ENCODE data around the gene PXDN.

PXDN gene

DNA sequence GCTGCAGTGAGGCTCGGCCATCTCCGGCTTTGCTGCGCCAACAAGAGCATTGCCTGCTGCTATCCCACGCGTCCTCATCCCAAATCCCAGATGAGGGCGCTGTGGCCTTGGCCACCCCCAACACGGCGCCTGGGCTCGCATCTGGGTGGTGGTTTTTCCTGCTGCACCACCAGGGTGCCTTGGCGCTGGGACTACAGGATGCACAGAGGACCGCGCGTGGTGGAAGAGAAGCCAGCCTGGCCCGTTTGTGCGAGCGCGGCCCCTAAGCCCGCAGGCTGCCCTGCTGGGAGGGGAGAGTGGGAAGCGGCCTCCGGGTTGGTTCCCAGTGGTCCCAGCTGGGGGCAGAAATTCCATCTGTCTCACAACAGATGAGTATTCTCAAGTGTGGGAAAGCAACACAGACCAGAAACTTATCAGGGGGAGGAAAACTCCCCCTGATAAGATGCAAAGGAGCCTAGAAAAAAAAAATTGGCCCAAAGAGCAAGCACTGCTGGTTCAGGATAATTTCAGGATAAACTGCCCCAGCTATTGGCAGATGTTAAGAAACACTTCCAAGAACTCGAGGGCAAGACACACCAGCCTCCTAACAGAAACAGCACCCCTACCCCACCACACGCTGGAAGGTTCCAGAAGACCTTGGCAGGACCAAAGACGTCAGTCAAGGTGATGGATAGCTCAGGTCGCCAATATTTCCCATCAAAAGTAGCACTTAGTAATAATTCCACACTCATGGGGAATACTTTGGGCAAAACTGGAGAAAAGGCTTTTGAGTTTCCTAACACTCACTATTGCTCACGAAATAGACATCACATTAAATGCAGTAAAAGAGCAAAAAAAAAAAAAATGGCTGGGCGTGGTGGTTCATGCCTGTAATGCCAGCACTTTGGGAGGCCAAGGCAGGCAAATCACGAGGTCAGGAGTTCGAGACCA is 152.1 kb downstream of the PXDN start:
- DNase-seq: no peak

DNA sequence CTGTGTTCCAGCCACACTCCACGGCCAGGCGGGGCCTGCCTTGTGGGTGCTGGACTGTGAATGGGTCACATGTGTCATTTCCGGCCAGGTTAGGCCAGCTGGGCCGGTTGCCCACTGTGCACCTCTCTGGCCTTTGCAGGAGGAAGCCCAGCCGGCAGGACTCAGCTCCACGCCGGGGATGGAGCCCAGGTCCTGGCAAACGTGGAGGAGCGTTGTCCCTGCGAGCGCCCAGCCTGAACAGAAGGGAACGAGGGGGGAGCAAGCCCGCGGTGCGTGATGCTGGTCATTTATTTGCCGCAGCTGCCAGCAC is 152.9 kb downstream of the PXDN start:
- no peak for DNase-seq

DNA sequence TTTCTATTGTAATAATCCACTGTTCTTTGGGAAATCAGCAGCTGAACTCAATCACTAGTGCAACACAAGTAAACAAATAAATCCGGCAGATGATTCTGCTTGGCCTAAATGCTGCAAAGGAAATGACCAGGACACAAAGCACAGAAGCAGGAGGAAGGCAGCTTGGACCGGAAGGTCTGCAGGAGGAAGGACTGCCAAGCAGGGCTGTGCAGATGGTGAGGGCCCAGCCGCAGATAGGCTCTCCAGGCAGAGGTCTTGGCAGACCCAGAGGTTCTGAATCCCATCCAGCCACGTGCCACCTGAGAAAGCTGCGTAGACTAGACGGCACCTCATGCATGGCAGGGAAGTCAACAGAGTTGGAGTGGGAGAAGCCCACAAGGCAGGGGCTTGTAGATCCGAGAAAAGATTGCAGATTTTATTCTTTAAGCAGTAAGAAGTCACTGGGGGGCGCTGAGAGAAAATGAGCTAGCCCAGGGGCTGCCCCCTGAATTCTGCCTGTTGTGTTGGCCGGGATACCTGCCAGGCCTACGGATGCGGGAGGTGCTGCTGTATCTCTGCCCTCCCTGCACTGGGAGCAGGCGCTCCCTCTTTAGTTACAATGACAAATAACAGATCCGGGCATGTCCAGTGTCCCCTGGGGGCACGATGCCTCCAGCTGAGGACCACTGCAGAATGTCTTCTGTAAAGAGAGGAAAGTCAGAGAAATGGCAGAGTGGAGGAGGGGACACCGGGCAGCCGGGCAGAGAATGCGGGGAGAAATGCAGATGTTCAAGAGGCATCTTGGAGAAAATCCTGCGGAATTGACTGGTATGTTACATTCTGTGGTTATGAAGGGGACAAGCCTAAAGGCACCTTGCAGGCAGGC is 153.5 kb downstream of the PXDN start:
- no peak for DNase-seq

DNA sequence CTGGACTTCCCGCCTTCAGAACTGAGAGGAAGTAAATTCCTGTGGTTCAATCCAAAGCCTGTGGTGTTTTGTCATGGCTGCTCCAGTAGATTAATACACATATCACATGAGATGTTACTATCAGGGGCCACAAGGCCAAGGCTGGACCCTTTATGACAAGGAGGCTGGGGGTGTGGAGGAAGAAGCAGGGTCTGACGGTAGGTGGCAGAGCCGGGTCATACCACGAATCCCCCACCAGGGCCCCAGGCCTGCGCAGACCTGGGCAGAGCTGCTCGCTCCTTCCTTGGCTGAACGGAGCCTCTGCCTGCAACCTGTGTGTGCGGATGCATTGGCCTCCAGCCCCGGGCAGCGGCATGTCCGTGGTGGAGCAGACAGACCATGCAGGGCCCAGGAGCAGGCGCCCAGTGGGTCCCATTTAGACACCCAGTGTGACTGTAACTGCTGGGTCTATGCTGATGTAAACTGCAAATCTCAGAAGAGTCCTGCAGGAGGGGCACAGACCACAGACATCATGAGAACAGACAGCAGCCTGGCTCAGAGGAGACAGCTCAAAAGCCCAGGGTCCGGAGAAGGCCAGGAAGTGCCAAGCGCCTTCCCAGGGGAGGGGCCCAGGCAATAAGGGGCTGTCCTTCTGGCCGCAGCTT is 155.2 kb downstream of the PXDN start:
- DNase-seq: no peak

DNA sequence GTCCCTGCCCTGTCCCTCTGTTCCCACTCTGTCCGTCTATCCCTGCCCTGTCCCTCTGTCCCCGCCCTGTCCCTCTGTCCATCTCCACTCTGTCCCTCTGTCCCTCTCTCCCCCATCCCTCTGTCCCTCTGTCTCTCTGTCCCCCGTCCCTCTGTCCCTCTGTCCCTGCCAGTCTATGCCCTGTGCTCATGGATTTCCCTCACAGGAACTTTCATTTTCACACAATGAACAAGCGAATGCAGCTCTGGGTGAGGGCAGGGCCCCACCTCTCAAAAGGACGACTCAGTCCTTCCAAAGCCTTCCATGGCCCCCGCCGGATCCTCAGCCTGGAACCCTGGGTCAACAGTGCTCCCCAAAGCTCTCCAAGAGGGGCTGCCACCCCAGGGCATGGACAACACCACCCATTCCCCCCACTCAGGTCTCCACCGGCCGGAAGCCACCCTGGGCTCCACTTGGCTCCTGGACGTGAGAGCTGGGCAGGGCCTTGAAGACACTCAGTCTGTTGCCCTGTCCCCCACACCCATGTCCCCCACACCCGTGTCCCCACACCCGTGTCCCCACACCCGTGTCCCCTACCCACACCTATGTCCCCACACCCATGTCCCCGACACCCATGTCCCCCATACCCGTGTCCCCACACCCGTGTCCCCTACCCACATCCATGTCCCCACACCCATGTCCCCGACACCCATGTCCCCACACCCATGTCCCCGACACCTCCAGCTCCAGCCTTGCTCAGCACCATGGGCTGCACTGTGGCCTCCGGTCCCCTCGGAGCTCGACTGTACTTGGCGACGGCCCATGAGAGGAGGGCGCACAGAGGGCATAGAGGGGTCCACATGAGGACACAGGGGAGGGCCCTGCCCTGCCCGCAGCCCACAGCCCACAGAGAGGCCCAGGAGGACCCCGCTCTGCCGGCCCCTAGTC is 156.0 kb downstream of the PXDN start:
- DNase-seq: no peak

DNA sequence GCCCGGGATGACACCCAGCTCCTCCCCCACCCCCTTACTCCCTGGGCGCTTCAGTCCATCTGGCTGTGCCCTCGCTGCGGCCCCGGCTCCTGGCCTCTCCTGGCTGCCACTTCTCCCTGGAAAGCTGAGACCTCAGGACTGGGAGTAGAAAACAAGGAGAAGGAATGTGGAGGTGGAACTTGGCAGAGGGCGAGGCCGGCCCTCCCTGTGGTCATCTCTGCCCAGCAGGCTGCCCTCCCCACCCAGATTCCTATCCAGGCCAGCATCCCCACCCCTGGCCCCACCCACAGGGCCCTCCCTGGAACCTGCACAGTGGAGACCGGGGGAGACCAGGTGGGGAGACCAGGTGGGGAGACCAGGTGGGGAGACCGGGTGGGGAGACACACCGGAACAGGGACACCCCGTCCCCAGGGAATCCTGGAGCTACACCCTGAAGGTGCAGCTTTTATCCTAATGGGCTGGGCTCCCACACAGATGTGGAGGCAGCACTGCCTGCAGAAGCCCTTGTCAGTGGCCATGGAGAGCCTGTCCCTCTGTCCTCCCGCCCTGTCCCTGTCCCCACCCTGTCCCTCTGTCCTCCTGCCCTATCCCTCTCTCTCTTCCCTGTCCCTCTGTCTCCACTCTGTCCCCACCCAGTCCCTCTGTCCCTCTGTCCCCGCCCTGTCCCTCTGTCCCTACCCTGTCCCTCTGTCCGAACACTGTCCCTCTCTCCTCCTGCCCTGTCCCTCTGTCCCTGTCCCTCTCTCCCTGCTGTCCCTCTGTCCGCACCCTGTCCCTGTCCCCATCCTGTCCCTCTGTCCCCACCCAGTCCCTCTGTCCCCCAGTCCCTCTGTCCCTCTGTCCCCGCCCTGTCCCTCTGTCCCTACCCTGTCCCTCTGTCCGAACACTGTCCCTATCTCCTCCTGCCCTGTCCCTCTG is 157.1 kb downstream of the PXDN start:
- no peak for DNase-seq

DNA sequence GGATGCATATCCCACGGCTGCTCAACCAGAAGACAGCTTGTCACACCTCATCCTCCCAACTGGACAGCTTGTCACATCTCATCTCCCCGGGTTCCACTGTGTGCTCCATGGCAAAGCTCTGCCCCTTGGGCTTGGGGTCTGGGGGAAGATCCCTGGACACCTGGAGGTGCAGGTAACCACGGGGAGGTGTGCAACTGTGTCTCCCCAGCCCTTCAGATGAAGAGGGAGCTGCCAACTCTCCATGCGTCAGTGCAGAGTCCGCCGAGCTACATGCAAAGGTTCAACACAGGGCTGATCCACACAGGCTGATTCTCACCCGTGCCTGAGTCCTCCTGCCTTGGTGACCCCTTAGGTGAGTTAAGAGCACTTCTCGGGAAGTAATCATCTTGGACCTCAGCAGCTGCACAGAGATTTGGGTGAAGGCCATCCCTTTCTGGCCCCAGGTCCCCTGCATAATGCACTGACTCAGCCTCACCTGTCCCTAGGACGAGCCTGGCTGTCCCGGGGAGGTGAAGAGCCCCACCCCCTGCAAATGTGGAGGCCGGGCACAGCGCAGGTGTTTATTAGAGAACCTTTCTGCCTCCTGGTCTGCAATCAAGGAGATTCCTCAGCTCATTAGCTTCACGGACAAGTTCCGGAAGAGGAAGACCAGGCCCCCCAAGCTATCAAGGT is 157.9 kb downstream of the PXDN start:
- DNase-seq: no peak

DNA sequence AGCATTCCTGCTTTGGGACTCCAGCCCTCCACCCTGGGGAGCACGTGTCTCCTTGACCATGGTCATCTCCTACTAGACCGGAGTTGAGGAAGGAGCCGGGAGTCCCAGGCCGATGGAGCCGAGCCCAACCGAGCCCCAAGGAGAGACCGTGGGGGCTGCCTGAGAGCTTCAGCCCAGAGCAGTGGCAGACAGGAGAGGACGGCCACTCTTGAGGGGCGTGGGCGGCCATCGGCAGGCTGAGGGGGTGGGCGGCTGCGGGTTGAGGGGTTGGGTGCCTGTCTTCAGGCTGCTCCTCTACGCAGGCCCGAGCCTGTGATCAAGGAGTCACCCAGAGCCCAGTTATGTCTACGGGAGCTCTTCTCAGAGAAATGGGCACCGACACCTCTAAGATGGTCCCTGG is 158.7 kb downstream of the PXDN start:
- no peak for DNase-seq

DNA sequence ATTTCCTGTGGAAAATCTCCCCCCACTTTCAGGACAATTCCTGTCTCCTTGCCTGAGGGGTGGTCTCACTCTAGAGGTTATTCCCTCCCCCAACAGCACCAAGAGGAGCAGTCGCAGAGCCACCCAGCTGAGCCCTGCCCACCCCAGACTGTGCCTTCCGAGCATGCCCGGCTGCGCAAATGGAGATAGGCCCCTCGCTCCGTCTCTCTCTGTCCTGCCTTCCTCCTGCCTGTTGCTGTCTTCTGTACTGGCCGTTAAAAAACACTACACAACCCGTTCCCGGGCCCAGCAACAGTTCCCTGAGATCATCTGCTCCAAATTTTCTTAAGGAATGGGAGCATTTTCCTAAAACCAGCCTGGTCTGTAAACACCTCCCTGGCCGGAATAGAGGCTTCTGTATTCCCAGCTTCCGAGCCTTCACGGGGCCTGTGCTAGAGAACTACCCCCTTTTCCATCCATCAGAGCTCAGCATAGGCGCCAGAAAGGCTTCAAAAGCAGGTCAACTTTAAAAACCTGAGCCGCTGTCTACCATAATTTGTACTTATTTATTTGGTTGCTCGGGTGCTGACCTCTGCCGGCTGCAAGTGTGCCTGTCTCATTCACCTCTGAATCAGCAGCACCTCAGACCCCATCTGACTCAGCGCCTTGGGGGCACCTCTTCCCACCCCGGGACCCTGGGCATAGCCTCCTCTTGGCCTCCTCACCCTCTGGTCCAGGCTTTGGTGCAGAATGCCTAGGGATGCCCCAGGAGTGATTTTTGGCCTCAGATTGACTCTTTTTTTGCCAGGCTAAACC is 159.4 kb downstream of the PXDN start:
- DNase-seq: no peak

DNA sequence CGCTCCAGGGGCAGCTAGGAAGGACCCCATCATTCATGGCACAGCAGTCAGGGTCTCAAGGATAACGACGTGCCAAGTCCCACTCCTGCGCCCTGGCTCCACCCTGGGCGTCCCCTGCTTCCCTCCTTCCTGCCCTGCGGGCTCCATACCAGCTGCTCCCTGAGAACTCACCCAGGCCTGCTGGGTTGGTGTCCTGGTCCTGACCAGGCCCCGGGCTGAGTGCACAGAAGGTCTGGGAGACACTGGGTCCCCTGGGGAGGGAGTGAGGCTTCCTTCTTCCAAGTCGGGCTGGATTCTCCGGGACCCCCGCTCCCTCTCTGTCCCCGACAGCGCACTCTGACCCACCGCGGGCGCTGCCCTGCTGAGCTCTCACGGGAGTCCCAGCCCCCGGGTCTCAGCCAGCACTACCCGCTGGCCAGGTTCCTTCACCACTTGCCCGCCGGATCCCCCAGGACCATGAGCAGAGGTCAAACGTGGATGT is 160.2 kb downstream of the PXDN start:
- no peak for DNase-seq

DNA sequence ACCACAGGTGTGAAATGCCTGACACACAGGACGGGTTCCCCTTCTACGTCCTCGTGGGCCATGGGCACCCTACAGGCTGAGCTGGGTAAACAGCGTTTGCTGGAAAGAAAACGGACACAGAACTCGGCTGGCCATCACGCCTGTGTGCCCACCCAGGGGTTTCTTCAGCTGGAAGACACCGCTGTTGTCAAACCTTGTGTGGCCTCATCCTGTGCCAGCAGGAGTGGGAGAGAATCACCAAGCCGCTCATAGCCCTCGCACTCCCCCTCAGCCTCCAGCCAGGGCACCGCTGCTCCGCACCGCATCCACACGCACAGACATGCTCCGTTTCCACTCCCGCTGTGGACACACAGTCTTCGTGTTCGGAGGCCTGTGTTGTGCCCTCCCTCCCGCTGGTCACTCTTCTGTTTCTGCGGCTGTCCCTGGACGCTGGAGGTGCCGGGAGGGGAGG is 161.4 kb downstream of the PXDN start:
- DNase-seq: no peak

DNA sequence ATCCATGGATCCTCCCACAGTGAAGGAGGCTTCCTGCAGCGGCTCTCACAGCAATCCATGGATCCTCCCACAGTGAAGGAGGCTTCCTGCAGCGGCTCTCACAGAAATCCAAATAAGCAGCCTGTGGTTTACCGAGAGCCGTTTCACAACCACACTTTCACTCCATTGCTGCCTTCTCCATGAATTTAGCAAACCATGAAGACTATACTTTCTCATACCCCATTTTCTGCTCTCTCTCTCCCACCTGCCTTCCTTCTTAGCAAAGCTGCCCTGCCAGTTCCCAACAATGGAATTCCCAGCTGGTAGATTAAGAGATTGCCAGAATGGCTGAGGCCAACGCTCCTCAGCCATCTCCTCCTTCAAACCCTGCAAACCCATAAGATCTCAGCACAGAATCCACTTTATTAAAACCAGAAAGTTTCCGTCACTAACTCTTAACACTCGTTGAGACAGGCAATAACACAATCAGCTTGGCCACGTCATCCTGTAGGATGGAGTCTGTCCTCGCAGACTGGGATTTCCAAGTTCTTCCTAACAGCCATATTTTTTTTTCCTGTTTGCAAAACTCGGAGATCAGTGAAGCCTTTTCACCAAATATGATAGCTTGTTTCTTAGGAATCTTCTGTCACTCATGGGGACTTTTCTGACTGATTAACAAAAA is 162.2 kb downstream of the PXDN start:
- no peak for DNase-seq
